ENCODE measurements around the gene MAD1L1. TPM values are rescaled to one million over a fixed set of nuclear protein-coding genes. Genes with fewer than 3 reads are reported as not detected.
A peak's percentile ranks its signal among the peaks of the same experiment; 100 is the strongest.

The MAD1L1 gene
- total RNA-seq, 1 experiment from 2014 or later: 43.8 TPM

DNA sequence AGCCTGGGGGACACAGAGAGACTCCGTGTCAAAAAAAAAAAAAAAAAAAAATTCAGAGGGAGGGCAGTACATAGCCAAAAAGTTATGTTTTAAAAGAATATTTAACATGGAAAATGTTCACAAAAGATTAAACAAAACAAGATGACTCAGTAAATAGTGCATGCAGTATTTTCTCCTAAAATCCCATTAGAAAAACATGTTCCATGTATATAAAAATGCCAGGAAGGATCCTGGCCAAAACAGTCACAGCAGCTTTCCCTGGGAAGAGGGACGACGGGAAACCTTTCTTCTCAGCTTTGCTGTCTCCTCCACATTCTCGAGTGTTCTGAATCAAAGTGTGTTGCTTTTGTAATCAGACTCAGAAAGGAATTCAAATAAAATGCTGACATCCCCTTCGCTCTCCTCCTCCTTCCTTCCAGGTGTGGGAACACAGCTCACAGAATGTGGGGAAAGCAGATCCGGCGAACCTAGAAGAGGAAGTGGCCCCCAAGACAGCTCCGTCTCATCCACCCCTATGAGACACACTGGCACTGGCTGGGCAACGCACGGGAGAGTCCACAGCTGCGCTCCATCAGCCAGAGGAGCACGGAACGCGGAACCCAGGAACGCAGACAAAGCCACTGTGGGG, 139.4 kb downstream of the MAD1L1 start (continued):
- no peak for TF ChIP-seq ZNF425 (CRISPR knock-in tag; conservative IDR thresholded peaks at IDR 0.05)
- TF ChIP-seq ZNF219 (CRISPR knock-in tag; IDR thresholded peaks at IDR 0.05; ENCODE audit: borderline replicate concordance): no peak

- DNase-seq (ENCODE audit: low spot score): no peak
- ATAC-seq: no peak
- Mint-ChIP-seq H3K27me3 (ENCODE audit: low read depth) (no peaks in the 10 kb centered on the region), H3K36me3 (peaks cover 16% of the 10 kb centered on the region), H3K4me3 (no peak overlapping the region), H3K4me1 (no peaks in the 10 kb centered on the region), H3K9me3 (peaks cover 12% of the 10 kb centered on the region), H3K27ac (no peak overlapping the region)
- TF ChIP-seq RELA (CRISPR knock-in tag; IDR thresholded peaks at IDR 0.05; ENCODE audit: borderline replicate concordance) (no peak), OVOL2 (CRISPR knock-in tag; IDR thresholded peaks at IDR 0.05; ENCODE audit: borderline replicate concordance) (no peak), FOXJ3 (CRISPR knock-in tag; IDR thresholded peaks at IDR 0.05; ENCODE audit: borderline replicate concordance) (no peak), CREB1 (CRISPR knock-in tag; IDR thresholded peaks at IDR 0.05) (no peak), ZNF219 (CRISPR knock-in tag; IDR thresholded peaks at IDR 0.05; ENCODE audit: borderline replicate concordance) (no peak), SMAD4 (CRISPR knock-in tag; IDR thresholded peaks at IDR 0.05) (no peak)
- TF ChIP-seq, protein P1, sequence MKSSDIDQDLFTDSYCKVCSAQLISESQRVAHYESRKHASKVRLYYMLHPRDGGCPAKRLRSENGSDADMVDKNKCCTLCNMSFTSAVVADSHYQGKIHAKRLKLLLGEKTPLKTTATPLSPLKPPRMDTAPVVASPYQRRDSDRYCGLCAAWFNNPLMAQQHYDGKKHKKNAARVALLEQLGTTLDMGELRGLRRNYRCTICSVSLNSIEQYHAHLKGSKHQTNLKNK (CRISPR knock-in tag; IDR thresholded peaks at IDR 0.05): no peak
- POLR2A ChIA-PET: no interaction called here
- CTCF ChIA-PET: no interaction called here
Observed at GRCh38 chr7:2092279-2092678, 140.5 kb downstream of the MAD1L1 start.

GRCh38 chr7:2090526-2091520, 141.9 kb downstream of the MAD1L1 start:
- H3K27ac Mint-ChIP-seq: peak overlapping the region; percentile 51; the same call in 1 of the 2 replicates
- H3K4me3 Mint-ChIP-seq: no peak overlapping the region
- no peaks in the 10 kb centered on the region for H3K27me3 Mint-ChIP-seq (ENCODE audit: low read depth)
- ATAC-seq (no peak), DNase-seq (ENCODE audit: low spot score) (no peak)
- POLR2A ChIA-PET: no interaction called here
- peaks cover 16% of the 10 kb centered on the region for H3K36me3 Mint-ChIP-seq
- no peaks in the 10 kb centered on the region for H3K4me1 Mint-ChIP-seq
- H3K9me3 Mint-ChIP-seq: peaks cover 12% of the 10 kb centered on the region
- CTCF ChIA-PET: no interaction called here
- TF ChIP-seq, protein P1 (CRISPR knock-in tag; IDR thresholded peaks at IDR 0.05): no peak
- no peak for TF ChIP-seq NR3C1 (CRISPR knock-in tag; conservative IDR thresholded peaks at IDR 0.05; ENCODE audit: low read depth)

DNA sequence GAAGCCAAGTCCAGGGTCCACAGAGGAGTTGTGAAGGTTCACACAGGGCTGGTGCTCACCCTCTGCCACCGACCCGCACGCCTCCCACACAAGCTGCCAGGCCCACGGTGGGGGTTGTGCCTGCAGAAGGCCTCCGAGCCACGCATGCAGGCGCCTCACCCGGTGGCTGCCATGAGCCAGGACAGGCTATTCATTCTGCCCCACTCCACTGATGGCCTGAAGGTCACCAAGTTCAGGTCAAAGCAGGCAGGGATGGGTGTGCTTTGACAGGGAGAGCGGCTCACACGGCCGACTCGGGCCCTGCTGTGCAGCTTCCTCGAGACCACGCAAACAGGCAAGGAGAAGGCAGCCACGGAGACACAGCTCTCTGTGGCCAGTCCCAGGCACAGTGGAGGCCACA, 143.9 kb downstream of the MAD1L1 start:
- no peak for DNase-seq (ENCODE audit: low spot score)
- no peak for TF ChIP-seq ZNF219 (CRISPR knock-in tag; IDR thresholded peaks at IDR 0.05; ENCODE audit: borderline replicate concordance)
- no peak for TF ChIP-seq PRRX2 (CRISPR knock-in tag; IDR thresholded peaks at IDR 0.05)
- no peak for TF ChIP-seq NFE2L1 (CRISPR knock-in tag; IDR thresholded peaks at IDR 0.05)
- TF ChIP-seq RELA (CRISPR knock-in tag; IDR thresholded peaks at IDR 0.05; ENCODE audit: borderline replicate concordance): no peak
- no peak for TF ChIP-seq SP1 (CRISPR knock-in tag; conservative IDR thresholded peaks at IDR 0.05)
- TF ChIP-seq, protein P2, sequence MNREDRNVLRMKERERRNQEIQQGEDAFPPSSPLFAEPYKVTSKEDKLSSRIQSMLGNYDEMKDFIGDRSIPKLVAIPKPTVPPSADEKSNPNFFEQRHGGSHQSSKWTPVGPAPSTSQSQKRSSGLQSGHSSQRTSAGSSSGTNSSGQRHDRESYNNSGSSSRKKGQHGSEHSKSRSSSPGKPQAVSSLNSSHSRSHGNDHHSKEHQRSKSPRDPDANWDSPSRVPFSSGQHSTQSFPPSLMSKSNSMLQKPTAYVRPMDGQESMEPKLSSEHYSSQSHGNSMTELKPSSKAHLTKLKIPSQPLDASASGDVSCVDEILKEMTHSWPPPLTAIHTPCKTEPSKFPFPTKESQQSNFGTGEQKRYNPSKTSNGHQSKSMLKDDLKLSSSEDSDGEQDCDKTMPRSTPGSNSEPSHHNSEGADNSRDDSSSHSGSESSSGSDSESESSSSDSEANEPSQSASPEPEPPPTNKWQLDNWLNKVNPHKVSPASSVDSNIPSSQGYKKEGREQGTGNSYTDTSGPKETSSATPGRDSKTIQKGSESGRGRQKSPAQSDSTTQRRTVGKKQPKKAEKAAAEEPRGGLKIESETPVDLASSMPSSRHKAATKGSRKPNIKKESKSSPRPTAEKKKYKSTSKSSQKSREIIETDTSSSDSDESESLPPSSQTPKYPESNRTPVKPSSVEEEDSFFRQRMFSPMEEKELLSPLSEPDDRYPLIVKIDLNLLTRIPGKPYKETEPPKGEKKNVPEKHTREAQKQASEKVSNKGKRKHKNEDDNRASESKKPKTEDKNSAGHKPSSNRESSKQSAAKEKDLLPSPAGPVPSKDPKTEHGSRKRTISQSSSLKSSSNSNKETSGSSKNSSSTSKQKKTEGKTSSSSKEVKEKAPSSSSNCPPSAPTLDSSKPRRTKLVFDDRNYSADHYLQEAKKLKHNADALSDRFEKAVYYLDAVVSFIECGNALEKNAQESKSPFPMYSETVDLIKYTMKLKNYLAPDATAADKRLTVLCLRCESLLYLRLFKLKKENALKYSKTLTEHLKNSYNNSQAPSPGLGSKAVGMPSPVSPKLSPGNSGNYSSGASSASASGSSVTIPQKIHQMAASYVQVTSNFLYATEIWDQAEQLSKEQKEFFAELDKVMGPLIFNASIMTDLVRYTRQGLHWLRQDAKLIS (CRISPR knock-in tag; IDR thresholded peaks at IDR 0.05; ENCODE audit: borderline replicate concordance): no peak
- TF ChIP-seq IRF2 (CRISPR knock-in tag; IDR thresholded peaks at IDR 0.05; ENCODE audit: borderline replicate concordance, low read depth): no peak
- TF ChIP-seq USF2 (CRISPR knock-in tag; IDR thresholded peaks at IDR 0.05): no peak
- TF ChIP-seq NR3C1 (CRISPR knock-in tag; conservative IDR thresholded peaks at IDR 0.05; ENCODE audit: low read depth): no peak
- TF ChIP-seq NFYB (CRISPR knock-in tag; conservative IDR thresholded peaks at IDR 0.05; ENCODE audit: low read depth): no peak
- TF ChIP-seq, protein P1 (CRISPR knock-in tag; IDR thresholded peaks at IDR 0.05): no peak
- no peak for TF ChIP-seq SMAD3 (CRISPR knock-in tag; IDR thresholded peaks at IDR 0.05; ENCODE audit: borderline replicate concordance)
- peaks cover 10% of the 10 kb centered on the region for H3K36me3 Mint-ChIP-seq
- H3K4me3 Mint-ChIP-seq: no peak overlapping the region
- H3K27ac Mint-ChIP-seq: 0 out of 2 replicates have a peak overlapping the region, but pooled peaks have one; percentile 23
- CTCF ChIA-PET: no interaction called here
- H3K27me3 Mint-ChIP-seq (ENCODE audit: low read depth): no peaks in the 10 kb centered on the region
- no peak for ATAC-seq
- H3K9me3 Mint-ChIP-seq: peaks cover 9% of the 10 kb centered on the region
- H3K4me1 Mint-ChIP-seq: no peaks in the 10 kb centered on the region
- POLR2A ChIA-PET: interaction anchor here (0.8 kb wide), 1 partner anchor 206 kb away, joined by 5 read pairs; no protein-coding TSS in a partner anchor
